Body of pancreas (tissue), 4 donors: ENCODE data around the gene NMT2.

Experiments used
- POLR2A ChIP-seq, 3 donors: fragments of 450-650 bp; IDR thresholded peaks; one replicate each; pipeline ENCODE4 v1.6.1; 2016; ENCODE audit warnings: antibody characterized with exemption in 3 of 3, mild to moderate bottlenecking in 2 of 3
- TF ChIP-seq, protein P1 (sequence below), 7 experiments: fragments of 450-650 bp in 4 of 7; fragments of 200-600 bp in 3 of 7; sonication (generic) in 3 of 7; IDR thresholded peaks; one replicate each; pipeline ENCODE4 v1.5.1; 2016 to 2019; ENCODE audit warnings: antibody characterized with exemption in 7 of 7

DNA sequence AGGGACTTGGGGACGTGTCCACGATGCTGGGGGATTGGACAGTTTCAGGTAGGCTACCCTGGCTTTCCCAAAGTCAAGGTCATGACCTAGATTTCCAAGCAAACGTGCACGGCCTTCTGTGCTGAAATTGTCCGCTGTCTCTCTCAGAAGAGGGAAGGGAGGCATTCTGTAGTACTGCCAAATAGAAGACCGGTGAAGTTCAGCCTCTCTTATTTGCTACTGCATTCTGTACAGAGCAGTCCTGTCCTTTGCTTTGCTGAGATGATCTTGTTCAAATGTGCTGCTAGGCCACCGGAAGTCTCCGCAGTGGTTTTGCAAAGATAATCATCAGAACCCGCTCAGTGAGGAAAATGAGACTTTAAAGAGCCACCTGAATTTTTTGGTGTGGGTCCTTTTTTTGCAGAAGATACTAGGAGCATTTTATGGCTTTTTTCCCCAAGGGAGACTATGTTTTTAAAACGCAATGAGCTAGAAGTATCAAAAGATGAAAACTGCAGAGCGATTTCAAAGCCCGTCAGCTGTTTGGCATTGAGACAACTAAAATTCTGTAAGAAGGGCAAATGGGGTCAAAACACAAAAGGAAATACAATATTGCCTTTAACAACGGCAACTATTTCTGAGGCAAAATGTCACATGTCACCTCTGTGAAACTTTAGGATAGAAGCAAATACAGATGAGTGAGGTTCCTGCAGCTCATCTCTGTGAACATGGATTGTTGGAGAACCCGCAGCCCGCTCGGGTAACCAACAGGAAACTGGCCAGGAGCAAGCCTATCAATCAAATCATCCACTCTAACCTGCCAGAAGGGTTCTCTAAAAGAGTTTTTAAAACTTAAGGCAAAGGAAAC, 1.3 kb upstream of the NMT2 start:
- TF ChIP-seq, protein P1, sequence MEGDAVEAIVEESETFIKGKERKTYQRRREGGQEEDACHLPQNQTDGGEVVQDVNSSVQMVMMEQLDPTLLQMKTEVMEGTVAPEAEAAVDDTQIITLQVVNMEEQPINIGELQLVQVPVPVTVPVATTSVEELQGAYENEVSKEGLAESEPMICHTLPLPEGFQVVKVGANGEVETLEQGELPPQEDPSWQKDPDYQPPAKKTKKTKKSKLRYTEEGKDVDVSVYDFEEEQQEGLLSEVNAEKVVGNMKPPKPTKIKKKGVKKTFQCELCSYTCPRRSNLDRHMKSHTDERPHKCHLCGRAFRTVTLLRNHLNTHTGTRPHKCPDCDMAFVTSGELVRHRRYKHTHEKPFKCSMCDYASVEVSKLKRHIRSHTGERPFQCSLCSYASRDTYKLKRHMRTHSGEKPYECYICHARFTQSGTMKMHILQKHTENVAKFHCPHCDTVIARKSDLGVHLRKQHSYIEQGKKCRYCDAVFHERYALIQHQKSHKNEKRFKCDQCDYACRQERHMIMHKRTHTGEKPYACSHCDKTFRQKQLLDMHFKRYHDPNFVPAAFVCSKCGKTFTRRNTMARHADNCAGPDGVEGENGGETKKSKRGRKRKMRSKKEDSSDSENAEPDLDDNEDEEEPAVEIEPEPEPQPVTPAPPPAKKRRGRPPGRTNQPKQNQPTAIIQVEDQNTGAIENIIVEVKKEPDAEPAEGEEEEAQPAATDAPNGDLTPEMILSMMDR (IDR thresholded peaks at IDR 0.05) = no peak
- TF ChIP-seq POLR2A (IDR thresholded peaks at IDR 0.05) = no peak
